ENCODE data around the gene PANK4.

Gene PANK4

GRCh38 chr1:2472109-2472508 is 54.3 kb downstream of the PANK4 start:
- no peaks in the 10 kb centered on the region for H3K36me3 Mint-ChIP-seq (ENCODE audit: low read depth)
- no peaks in the 10 kb centered on the region for H3K27me3 Mint-ChIP-seq
- H3K4me1 Mint-ChIP-seq, result no peaks in the 10 kb centered on the region
- no peaks in the 10 kb centered on the region for H3K9me3 Mint-ChIP-seq
- H3K4me3 Mint-ChIP-seq, result no peak overlapping the region
- no peak overlapping the region for H3K27ac Mint-ChIP-seq
- no peak for DNase-seq
- ATAC-seq, result no peak

GRCh38 chr1:2471587-2472001 is 54.8 kb downstream of the PANK4 start:
- ATAC-seq (no peak), DNase-seq (no peak)

GRCh38 chr1:2471159-2471471 is 55.3 kb downstream of the PANK4 start:
- no peak for DNase-seq
- Mint-ChIP-seq H3K9me3 (no peaks in the 10 kb centered on the region), H3K36me3 (ENCODE audit: low read depth) (no peaks in the 10 kb centered on the region), H3K27me3 (peaks cover 2% of the 10 kb centered on the region), H3K4me1 (peaks cover 2% of the 10 kb centered on the region), H3K27ac (no peak overlapping the region), H3K4me3 (no peak overlapping the region)
- ATAC-seq, result no peak

More at GRCh38 chr1:2471587-2472001, 54.8 kb downstream of the PANK4 start:
- Mint-ChIP-seq H3K9me3 (no peaks in the 10 kb centered on the region), H3K36me3 (ENCODE audit: low read depth) (no peaks in the 10 kb centered on the region), H3K4me1 (peaks cover under 1% of the 10 kb centered on the region), H3K27me3 (peaks cover under 1% of the 10 kb centered on the region), H3K4me3 (no peak overlapping the region), H3K27ac (no peak overlapping the region)

- ATAC-seq, result no peak
- Mint-ChIP-seq H3K27ac (no peak overlapping the region), H3K4me1 (peaks cover 2% of the 10 kb centered on the region), H3K9me3 (no peaks in the 10 kb centered on the region), H3K36me3 (ENCODE audit: low read depth) (no peaks in the 10 kb centered on the region), H3K4me3 (no peak overlapping the region), H3K27me3 (peaks cover 2% of the 10 kb centered on the region)
- DNase-seq, result no peak
Observed at GRCh38 chr1:2470290-2471158, 55.9 kb downstream of the PANK4 start.

GRCh38 chr1:2469103-2469940 is 57.1 kb downstream of the PANK4 start:
- peaks cover 2% of the 10 kb centered on the region for H3K4me1 Mint-ChIP-seq
- H3K27me3 Mint-ChIP-seq, result peaks cover 2% of the 10 kb centered on the region
- no peak overlapping the region for H3K4me3 Mint-ChIP-seq
- H3K36me3 Mint-ChIP-seq (ENCODE audit: low read depth), result no peaks in the 10 kb centered on the region
- ATAC-seq (no peak), DNase-seq (no peak)
- no peak overlapping the region for H3K27ac Mint-ChIP-seq
- no peaks in the 10 kb centered on the region for H3K9me3 Mint-ChIP-seq

GRCh38 chr1:2468540-2468939 is 57.9 kb downstream of the PANK4 start:
- Mint-ChIP-seq H3K27ac (no peak overlapping the region), H3K4me1 (peaks cover 2% of the 10 kb centered on the region), H3K36me3 (ENCODE audit: low read depth) (no peaks in the 10 kb centered on the region), H3K9me3 (no peaks in the 10 kb centered on the region), H3K27me3 (peaks cover 2% of the 10 kb centered on the region), H3K4me3 (no peak overlapping the region)
- DNase-seq (no peak), ATAC-seq (no peak)

- no peaks in the 10 kb centered on the region for H3K36me3 Mint-ChIP-seq (ENCODE audit: low read depth)
- peaks cover 2% of the 10 kb centered on the region for H3K27me3 Mint-ChIP-seq
- ATAC-seq (peak; percentile 20), DNase-seq (peak; percentile 36)
- no peak overlapping the region for H3K4me3 Mint-ChIP-seq
- no peak overlapping the region for H3K27ac Mint-ChIP-seq
- no peaks in the 10 kb centered on the region for H3K9me3 Mint-ChIP-seq
- peaks cover 2% of the 10 kb centered on the region for H3K4me1 Mint-ChIP-seq
Observed at GRCh38 chr1:2468041-2468472, 58.3 kb downstream of the PANK4 start.

- peak; percentile 42 for DNase-seq
- Mint-ChIP-seq H3K4me1 (peaks cover 2% of the 10 kb centered on the region), H3K9me3 (no peaks in the 10 kb centered on the region), H3K36me3 (ENCODE audit: low read depth) (no peaks in the 10 kb centered on the region), H3K4me3 (no peak overlapping the region), H3K27me3 (peaks cover 2% of the 10 kb centered on the region), H3K27ac (no peak overlapping the region)
- no peak for ATAC-seq
Observed at GRCh38 chr1:2466958-2467554, 59.3 kb downstream of the PANK4 start.

- DNase-seq, result no peak
- no peak overlapping the region for H3K4me3 Mint-ChIP-seq
Observed at GRCh38 chr1:2466270-2466665, 60.1 kb downstream of the PANK4 start.

GRCh38 chr1:2465371-2466269 is 60.8 kb downstream of the PANK4 start:
- DNase-seq (no peak), ATAC-seq (no peak)
- no peak overlapping the region for H3K27ac Mint-ChIP-seq
- H3K4me3 Mint-ChIP-seq, result no peak overlapping the region
- peaks cover 2% of the 10 kb centered on the region for H3K27me3 Mint-ChIP-seq
- no peaks in the 10 kb centered on the region for H3K36me3 Mint-ChIP-seq (ENCODE audit: low read depth)
- H3K4me1 Mint-ChIP-seq, result peaks cover 2% of the 10 kb centered on the region
- no peaks in the 10 kb centered on the region for H3K9me3 Mint-ChIP-seq

More at GRCh38 chr1:2466270-2466665, 60.1 kb downstream of the PANK4 start:
- Mint-ChIP-seq H3K27me3 (peaks cover 2% of the 10 kb centered on the region), H3K36me3 (ENCODE audit: low read depth) (no peaks in the 10 kb centered on the region), H3K27ac (no peak overlapping the region), H3K4me1 (peaks cover 2% of the 10 kb centered on the region), H3K9me3 (no peaks in the 10 kb centered on the region)
- ATAC-seq, result no peak

- Mint-ChIP-seq H3K36me3 (ENCODE audit: low read depth) (no peaks in the 10 kb centered on the region), H3K27ac (no peak overlapping the region), H3K4me1 (peaks cover 2% of the 10 kb centered on the region), H3K27me3 (peaks cover 2% of the 10 kb centered on the region), H3K9me3 (no peaks in the 10 kb centered on the region), H3K4me3 (no peak overlapping the region)
- ATAC-seq, result no peak
- no peak for DNase-seq
Observed at GRCh38 chr1:2463396-2463795, 63.0 kb downstream of the PANK4 start.

- no peak for DNase-seq
- H3K27ac Mint-ChIP-seq, result no peak overlapping the region
- H3K4me1 Mint-ChIP-seq, result peaks cover 2% of the 10 kb centered on the region
- ATAC-seq, result no peak
- H3K4me3 Mint-ChIP-seq, result no peak overlapping the region
- peaks cover 2% of the 10 kb centered on the region for H3K27me3 Mint-ChIP-seq
- no peaks in the 10 kb centered on the region for H3K9me3 Mint-ChIP-seq
- H3K36me3 Mint-ChIP-seq (ENCODE audit: low read depth), result no peaks in the 10 kb centered on the region
Observed at GRCh38 chr1:2462819-2463218, 63.6 kb downstream of the PANK4 start.

GRCh38 chr1:2460996-2461751 is 65.2 kb downstream of the PANK4 start:
- Mint-ChIP-seq H3K4me3 (no peak overlapping the region), H3K4me1 (no peaks in the 10 kb centered on the region), H3K9me3 (no peaks in the 10 kb centered on the region), H3K27ac (no peak overlapping the region), H3K36me3 (ENCODE audit: low read depth) (no peaks in the 10 kb centered on the region), H3K27me3 (no peaks in the 10 kb centered on the region)
- no peak for ATAC-seq
- DNase-seq, result no peak

Data from activated naive CD8-positive, alpha-beta T cell treated with anti-CD3 and anti-CD28 coated beads, Interleukin-2, amount 50 U/mL, for 24 hours (primary cell).